SW 1271 (cell line): ENCODE results near the gene BPNT1.
"Not testable (repeated sequence)": the region's sequence is repeated elsewhere in the genome, so short reads cannot be mapped to it uniquely, and the experiment has no call there.

Experiments
- DNase-seq, 2 experiments: peaks; one replicate each; lab custom pipeline; 2025; lab: John Stamatoyannopoulos, UW

Gene BPNT1, protein sequence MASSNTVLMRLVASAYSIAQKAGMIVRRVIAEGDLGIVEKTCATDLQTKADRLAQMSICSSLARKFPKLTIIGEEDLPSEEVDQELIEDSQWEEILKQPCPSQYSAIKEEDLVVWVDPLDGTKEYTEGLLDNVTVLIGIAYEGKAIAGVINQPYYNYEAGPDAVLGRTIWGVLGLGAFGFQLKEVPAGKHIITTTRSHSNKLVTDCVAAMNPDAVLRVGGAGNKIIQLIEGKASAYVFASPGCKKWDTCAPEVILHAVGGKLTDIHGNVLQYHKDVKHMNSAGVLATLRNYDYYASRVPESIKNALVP

GRCh38 chr1:220089650-220090556, at the start of gene BPNT1:
BPNT1 (minus strand) TSS chr1:220089788; CDS start chr1:220079846, 9,942 bp downstream.
- DNase-seq, result peak; percentile 64 to 87

- no peak for DNase-seq
Observed at GRCh38 chr1:220137019-220137786, 47.6 kb upstream of the BPNT1 start.

GRCh38 chr1:220135755-220136154, 46.2 kb upstream of the BPNT1 start:
- no peak for DNase-seq

- no peak for DNase-seq
Observed at GRCh38 chr1:220129479-220130210, 40.1 kb upstream of the BPNT1 start.

GRCh38 chr1:220127076-220127475, 37.5 kb upstream of the BPNT1 start:
- no peak for DNase-seq

- no peak for DNase-seq
Observed at GRCh38 chr1:220124542-220124941, 35.0 kb upstream of the BPNT1 start.

- DNase-seq, result no peak
Observed at GRCh38 chr1:220123889-220124288, 34.3 kb upstream of the BPNT1 start.

DNA sequence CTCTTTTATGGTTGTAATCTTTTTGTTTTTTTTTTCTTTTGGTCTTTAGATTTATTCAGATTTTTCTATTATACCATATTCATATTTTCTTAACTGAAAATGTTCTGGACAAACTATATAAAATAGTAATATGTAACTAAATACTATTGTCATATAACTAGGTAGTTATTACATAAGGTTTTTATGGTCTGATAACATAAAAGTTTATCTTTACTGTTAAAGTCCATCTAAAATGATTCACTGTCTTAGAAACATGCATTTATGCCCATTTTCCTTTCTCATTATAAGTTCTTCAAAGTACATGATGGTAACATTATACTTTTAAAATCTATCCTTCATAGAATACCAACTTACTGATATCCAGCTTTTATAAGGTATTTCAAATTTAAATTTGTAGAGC, 33.5 kb upstream of the BPNT1 start:
- DNase-seq, result no peak

- no peak for DNase-seq
Observed at GRCh38 chr1:220121791-220122530, 32.4 kb upstream of the BPNT1 start.

GRCh38 chr1:220119043-220119512, 29.5 kb upstream of the BPNT1 start:
- DNase-seq, result no peak

GRCh38 chr1:220113136-220113695, 23.6 kb upstream of the BPNT1 start:
- DNase-seq, result no peak

DNA sequence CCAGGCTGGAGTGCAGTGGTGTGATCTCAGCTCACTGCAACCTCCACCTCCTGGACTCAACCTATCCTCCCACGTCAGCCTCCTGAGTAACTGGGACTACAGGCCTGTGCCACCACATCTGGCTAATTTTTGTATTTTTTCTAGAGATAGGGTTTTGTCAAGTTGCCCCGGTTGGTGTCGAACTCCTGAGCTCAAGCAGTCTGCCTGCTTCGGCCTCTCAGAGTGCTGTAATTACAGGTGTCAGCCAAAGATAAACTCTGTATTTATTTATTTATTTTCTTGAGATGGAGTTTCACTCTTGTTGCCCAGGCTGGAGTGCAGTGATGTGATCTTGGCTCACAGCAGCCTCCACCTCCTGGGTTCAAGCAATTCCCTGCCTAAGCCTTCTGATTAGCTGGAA, 23.0 kb upstream of the BPNT1 start:
- DNase-seq, result not testable (repeated sequence)

GRCh38 chr1:220110473-220110872, 20.9 kb upstream of the BPNT1 start:
- not testable (repeated sequence) for DNase-seq

DNA sequence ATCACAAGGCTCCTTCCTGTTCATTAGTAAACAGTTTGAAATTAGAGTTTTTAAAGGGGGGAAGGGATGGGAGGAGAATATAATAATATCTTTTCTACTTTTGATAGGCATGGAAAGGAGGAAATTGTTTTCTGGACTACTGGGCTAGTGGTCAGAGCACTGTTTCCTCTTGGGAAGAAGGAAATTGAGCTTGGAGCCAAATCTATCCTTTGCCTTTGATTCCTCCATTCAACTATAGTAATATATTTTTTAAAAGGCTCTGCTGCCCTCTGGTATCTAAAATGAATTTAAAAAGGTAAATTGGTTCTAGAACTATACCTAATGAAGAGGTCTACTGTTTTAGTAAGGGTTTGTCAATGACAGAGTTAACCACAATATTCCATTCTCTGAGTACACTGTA, 10.2 kb upstream of the BPNT1 start:
- no peak for DNase-seq

DNA sequence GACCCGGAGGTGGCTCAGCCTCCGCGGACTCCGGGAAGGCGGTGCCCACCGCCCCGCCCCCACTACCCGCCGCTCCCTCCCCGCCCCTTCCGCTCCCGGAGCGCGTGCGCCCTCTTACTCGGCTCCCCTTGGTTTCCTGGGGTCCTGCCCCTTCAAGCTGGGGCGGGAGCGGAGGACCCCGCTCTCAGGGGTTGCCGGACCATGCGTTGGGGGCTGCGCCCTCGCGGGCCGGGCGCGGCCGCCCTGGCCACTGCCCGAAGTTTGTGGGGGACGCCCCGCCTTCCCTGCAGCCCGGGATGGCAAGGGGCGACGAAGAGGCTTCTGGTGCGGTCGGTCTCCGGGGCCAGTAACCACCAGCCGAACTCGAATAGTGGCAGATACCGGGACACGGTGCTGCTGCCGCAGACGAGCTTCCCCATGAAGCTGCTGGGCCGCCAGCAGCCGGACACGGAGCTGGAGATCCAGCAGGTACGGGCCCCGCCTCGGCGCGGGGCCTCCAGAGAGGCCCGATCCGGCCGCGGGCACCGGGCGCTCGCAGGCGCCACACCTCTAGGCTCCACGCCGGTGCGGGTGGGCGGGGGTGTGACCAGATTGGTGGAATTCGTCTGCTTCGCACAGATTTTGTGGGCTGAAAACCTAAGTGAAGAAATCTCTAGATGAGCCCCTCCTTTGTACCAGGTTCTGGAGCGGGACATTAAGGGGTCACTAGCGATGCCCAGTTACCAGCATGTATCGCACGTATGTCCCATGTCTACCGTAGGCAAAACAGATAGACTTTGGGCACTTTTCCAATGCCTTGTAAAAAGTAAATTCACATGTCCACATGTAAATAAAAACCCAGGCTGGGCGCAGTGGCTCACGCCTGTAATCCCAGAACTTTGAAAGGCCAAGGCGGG, 4.7 kb upstream of the BPNT1 start, which contains the start of gene IARS2:
Gene IARS2 (plus strand): TSS at position 117 of the 896 bp plus-strand sequence. CDS start 85 bp downstream, at position 202.
- peak in 1 of 2 experiments; percentile 68 for DNase-seq

DNA sequence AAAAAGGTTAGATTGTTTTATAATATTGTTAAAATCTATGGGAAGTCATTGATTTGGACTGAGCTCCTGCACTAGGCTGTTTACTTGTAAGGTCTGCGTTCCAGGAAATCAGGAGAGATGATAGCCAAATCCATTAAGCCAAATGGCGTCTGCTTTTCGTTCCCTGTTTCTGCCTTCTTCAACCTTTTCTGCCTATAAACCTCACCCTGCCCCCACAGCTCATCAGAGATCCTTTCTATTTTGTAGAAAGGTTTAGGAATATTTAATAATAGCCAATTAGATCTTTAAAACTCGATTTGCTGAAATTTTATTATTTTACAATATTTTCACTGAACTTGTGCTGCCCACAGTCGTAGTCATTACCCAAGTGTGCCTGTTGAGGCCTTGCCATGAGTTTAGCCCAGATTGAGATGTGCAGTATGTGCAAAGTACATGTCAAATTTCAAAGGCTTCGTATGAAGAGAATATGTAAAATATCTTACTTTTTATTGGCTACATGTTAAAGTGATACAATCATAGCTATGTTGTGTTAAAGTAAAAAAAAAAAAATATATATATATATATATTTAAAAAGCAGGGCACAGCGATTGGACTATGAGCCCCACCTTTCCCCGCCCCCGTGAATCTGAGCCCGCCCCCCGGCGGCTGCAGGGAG, 3.9 kb upstream of the BPNT1 start:
- peak in 1 of 2 experiments; percentile 8 for DNase-seq

GRCh38 chr1:220092694-220093093, 3.1 kb upstream of the BPNT1 start:
- DNase-seq, result no peak

DNA sequence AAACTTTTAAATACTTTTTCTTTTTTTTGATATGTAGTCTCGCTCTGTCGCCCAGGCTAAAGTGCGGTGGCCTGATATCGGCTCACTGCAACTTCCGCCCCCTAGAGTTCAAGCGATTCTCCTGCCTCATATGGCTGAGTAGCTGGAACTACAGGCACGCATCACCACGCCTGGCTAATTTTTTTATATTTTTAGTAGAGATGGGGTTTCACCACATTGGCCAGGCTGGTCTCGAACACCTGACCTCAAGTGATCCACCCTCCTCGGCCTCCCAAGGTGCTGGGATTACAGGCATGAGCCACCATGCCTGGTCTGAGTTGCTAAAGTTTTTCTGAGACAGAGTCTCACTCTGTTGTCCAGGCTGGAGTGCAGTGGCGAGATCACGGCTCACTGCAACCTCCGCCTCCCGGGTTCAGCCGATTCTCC, 3.3 kb downstream of the BPNT1 start:
- not testable (repeated sequence) for DNase-seq

- no peak for DNase-seq
Observed at GRCh38 chr1:220084460-220084859, 5.1 kb downstream of the BPNT1 start.
